Fibroblast of lung (primary cell): ENCODE results near the gene DNMT3A. TPM values are rescaled to one million over a fixed set of nuclear protein-coding genes. Genes with fewer than 3 reads are reported as not detected.

Experiments used
- DNase-seq, 2 donors: peaks; one replicate each; pipeline versions ENCODE4 v3.0.0 to v3.0.0-alpha.2; 2010; ENCODE audit warnings: low read depth in 2 of 2
- H2AFZ ChIP-seq: 2 replicates; pipeline ENCODE4 v1.5.1; 2012; ENCODE audit warnings: low read length, control low read depth, inconsistent platforms
- H3K27ac ChIP-seq: 2 replicates; pipeline ENCODE4 v1.5.1; 2011; ENCODE audit warnings: low read length, control low read depth; ENCODE audit not compliant: insufficient read depth
- H3K27me3 ChIP-seq: 2 replicates; pipeline ENCODE4 v1.5.1; 2011; ENCODE audit warnings: mild to moderate bottlenecking, low read length; ENCODE audit not compliant: control insufficient read depth, insufficient read depth
- H3K36me3 ChIP-seq: 2 replicates; pipeline ENCODE4 v1.5.1; 2011; ENCODE audit warnings: low read length; ENCODE audit not compliant: control insufficient read depth, insufficient read depth
- H3K4me1 ChIP-seq: 2 replicates; pipeline ENCODE4 v1.5.1; 2011; ENCODE audit warnings: low read length; ENCODE audit not compliant: control insufficient read depth, insufficient read depth; ENCODE audit errors: extremely low read depth
- H3K4me2 ChIP-seq: 2 replicates; pipeline ENCODE4 v1.5.1; 2011; ENCODE audit warnings: low read length, control low read depth; ENCODE audit not compliant: insufficient read depth; ENCODE audit errors: extremely low read depth
- H3K4me3 ChIP-seq, 4 experiments: fragments of 200-600 bp in 1 of 4; sonication (generic) in 1 of 4; replicated peaks in 1 of 4; 2 replicates each; pipeline ENCODE4 v1.5.1; 2011 to 2016; ENCODE audit warnings: low read length in 4 of 4, low read depth in 3 of 4, mild to moderate bottlenecking in 3 of 4, control low read depth in 2 of 4, inconsistent platforms in 1 of 4, mixed read lengths in 1 of 4; ENCODE audit not compliant: insufficient read depth in 1 of 4; ENCODE audit errors: control extremely low read depth in 1 of 4
- H3K79me2 ChIP-seq: 2 replicates; pipeline ENCODE4 v1.5.1; 2012; ENCODE audit warnings: mild to moderate bottlenecking, low read length, inconsistent platforms; ENCODE audit not compliant: control insufficient read depth, insufficient read depth
- H3K9ac ChIP-seq: 2 replicates; pipeline ENCODE4 v1.5.1; 2011; ENCODE audit warnings: mild to moderate bottlenecking, low read length, control low read depth; ENCODE audit not compliant: insufficient read depth
- H3K9me3 ChIP-seq: 2 replicates; pipeline ENCODE4 v1.5.1; 2012; ENCODE audit warnings: low read depth, low read length; ENCODE audit not compliant: control insufficient read depth, insufficient read depth
- H4K20me1 ChIP-seq: 2 replicates; pipeline ENCODE4 v1.5.1; 2011; ENCODE audit warnings: low read length; ENCODE audit not compliant: control insufficient read depth, insufficient read depth; ENCODE audit errors: extremely low read depth
- EZH2 ChIP-seq: IDR thresholded peaks from 2 replicates; pipeline ENCODE4 v1.5.1; 2012; ENCODE audit warnings: low read length, control low read depth, mild to moderate bottlenecking; ENCODE audit errors: missing control alignments
- polyA plus RNA-seq, 2 donors: library from polyadenylated mRNA; depleted of rRNA in 1 of 2; stranded (reverse) in 1 of 2; unstranded in 1 of 2; fragments of >200 nt; gene quantifications; 2 replicates each; pipeline ENCODE4 v1.2.1, GENCODE V29; 2011 to 2012; ENCODE audit warnings: missing spikeins in 1 of 2
- total RNA-seq: library from RNA; depleted of rRNA; stranded (reverse); fragments of >200 nt; gene quantifications from 2 replicates; pipeline ENCODE4 v1.2.1, GENCODE V29; 2014
- TF ChIP-seq, protein P1 (sequence below), 2 donors: IDR thresholded peaks in 1 of 2; conservative IDR thresholded peaks in 1 of 2; 1 replicate in 1 of 2; 2 replicates in 1 of 2; pipeline ENCODE4 v1.5.1; 2011 to 2012; ENCODE audit warnings: low read length in 2 of 2, control low read depth in 1 of 2, inconsistent platforms in 1 of 2, low read depth in 1 of 2, mild to moderate bottlenecking in 1 of 2

The DNMT3A gene
- total and polyA plus RNA-seq, 2 donors (not counting 1 experiment from before 2014, with no cell fraction given): 3.6 to 19.7 TPM

- Histone ChIP-seq H3K27me3 (no peaks in the 10 kb centered on the region), H3K4me1 (peaks cover 5% of the 10 kb centered on the region), H3K36me3 (peaks cover 11% of the 10 kb centered on the region), H3K4me3 (no peak overlapping the region), H4K20me1 (no peaks in the 10 kb centered on the region), H3K4me2 (no peak overlapping the region), H3K9me3 (no peaks in the 10 kb centered on the region), H3K27ac (no peak overlapping the region), H2AFZ (no peak overlapping the region), H3K79me2 (no peaks in the 10 kb centered on the region), H3K9ac (no peak overlapping the region)
- no peak for TF ChIP-seq EZH2
- TF ChIP-seq, protein P1, sequence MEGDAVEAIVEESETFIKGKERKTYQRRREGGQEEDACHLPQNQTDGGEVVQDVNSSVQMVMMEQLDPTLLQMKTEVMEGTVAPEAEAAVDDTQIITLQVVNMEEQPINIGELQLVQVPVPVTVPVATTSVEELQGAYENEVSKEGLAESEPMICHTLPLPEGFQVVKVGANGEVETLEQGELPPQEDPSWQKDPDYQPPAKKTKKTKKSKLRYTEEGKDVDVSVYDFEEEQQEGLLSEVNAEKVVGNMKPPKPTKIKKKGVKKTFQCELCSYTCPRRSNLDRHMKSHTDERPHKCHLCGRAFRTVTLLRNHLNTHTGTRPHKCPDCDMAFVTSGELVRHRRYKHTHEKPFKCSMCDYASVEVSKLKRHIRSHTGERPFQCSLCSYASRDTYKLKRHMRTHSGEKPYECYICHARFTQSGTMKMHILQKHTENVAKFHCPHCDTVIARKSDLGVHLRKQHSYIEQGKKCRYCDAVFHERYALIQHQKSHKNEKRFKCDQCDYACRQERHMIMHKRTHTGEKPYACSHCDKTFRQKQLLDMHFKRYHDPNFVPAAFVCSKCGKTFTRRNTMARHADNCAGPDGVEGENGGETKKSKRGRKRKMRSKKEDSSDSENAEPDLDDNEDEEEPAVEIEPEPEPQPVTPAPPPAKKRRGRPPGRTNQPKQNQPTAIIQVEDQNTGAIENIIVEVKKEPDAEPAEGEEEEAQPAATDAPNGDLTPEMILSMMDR (conservative IDR thresholded peaks at IDR 0.05 in 1 of 2, IDR thresholded peaks at IDR 0.05 in 1 of 2; ENCODE audit: low read depth in 1 of 2, low read length in 2 of 2): no peak
- peak in 1 of 2 donors; percentile 12 for DNase-seq
Observed at GRCh38 chr2:25249785-25250184, 91.9 kb downstream of the DNMT3A start.

DNA sequence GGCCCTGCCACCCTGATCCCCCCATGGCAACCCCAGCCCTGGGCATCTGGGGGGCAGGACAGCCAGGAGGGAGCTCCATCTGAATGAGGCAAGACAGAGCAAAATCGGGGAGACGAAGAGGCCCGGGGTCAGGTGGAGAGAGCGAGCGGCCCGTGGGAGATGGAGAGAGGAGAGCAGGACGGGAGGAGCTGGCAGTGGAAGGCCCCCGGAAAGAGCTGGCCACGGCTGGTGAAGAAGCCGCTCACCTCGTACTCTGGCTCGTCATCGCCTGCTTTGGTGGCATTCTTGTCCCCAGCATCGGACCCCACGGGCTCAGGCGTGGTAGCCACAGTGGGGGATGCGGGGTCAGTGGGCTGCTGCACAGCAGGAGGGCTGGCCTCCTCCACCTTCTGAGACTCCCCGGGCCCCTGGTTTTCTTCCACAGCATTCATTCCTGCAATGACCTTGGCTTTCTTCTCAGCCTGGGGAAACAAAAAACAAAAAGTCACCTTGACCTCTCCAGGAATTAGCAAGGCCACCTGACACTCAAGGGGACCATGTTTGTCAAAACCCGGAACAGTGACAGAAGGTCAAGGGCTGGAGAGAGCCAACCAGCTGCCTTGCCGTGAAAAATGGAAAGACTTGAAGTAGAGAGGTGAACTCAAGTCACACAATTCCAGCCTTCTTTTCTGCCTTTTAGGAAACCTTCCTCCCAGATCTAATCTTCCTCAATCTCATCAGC lies 93.8 kb downstream of the DNMT3A start:
- TF ChIP-seq EZH2: no peak
- TF ChIP-seq, protein P1 (conservative IDR thresholded peaks at IDR 0.05 in 1 of 2, IDR thresholded peaks at IDR 0.05 in 1 of 2; ENCODE audit: low read depth in 1 of 2, low read length in 2 of 2): no peak
- H3K9me3 ChIP-seq: no peaks in the 10 kb centered on the region

GRCh38 chr2:25246558-25247290 lies 95.0 kb downstream of the DNMT3A start:
- DNase-seq: no peak
- Histone ChIP-seq H3K9me3 (no peaks in the 10 kb centered on the region), H3K36me3 (peaks cover 16% of the 10 kb centered on the region), H3K4me3 (no peak overlapping the region), H3K79me2 (no peaks in the 10 kb centered on the region), H3K4me2 (no peak overlapping the region), H3K4me1 (peaks cover 5% of the 10 kb centered on the region), H4K20me1 (no peaks in the 10 kb centered on the region), H3K9ac (no peak overlapping the region), H2AFZ (no peak overlapping the region), H3K27ac (no peak overlapping the region), H3K27me3 (no peaks in the 10 kb centered on the region)
- TF ChIP-seq, protein P1 (conservative IDR thresholded peaks at IDR 0.05 in 1 of 2, IDR thresholded peaks at IDR 0.05 in 1 of 2; ENCODE audit: low read depth in 1 of 2, low read length in 2 of 2): no peak
- TF ChIP-seq EZH2: no peak

More for the DNA sequence above, 93.8 kb downstream of the DNMT3A start:
- no peak for DNase-seq
- H3K9ac ChIP-seq: no peak overlapping the region
- no peaks in the 10 kb centered on the region for H4K20me1 ChIP-seq
- H3K4me2 ChIP-seq: no peak overlapping the region
- no peaks in the 10 kb centered on the region for H3K27me3 ChIP-seq
- H3K36me3 ChIP-seq: peaks cover 16% of the 10 kb centered on the region
- no peak overlapping the region for H2AFZ ChIP-seq
- H3K4me1 ChIP-seq: peaks cover 5% of the 10 kb centered on the region
- H3K27ac ChIP-seq: no peak overlapping the region
- no peaks in the 10 kb centered on the region for H3K79me2 ChIP-seq
- H3K4me3 ChIP-seq: no peak overlapping the region
